ENCODE measurements around the gene STX1B. TPM values are rescaled to one million over a fixed set of nuclear protein-coding genes. Genes with fewer than 3 reads are reported as not detected.

Gene STX1B
- total RNA-seq, 1 experiment from 2014 or later, result 11.0 TPM

- Histone ChIP-seq H3K27ac (ENCODE audit: insufficient read length, low read depth, low read length) (no peak overlapping the region), H3K4me1 (ENCODE audit: insufficient read depth, low read length) (no peaks in the 10 kb centered on the region), H2BK20ac (ENCODE audit: low read depth, low read length, poor library complexity, severe bottlenecking) (no peak overlapping the region), H3K23me2 (ENCODE audit: insufficient read length, low read depth, low read length, poor library complexity, severe bottlenecking) (no peaks in the 10 kb centered on the region), H4K20me1 (ENCODE audit: control insufficient read depth, insufficient read depth, insufficient read length) (peaks cover 2% of the 10 kb centered on the region), H4K5ac (ENCODE audit: insufficient read length, low read depth, low read length) (no peak overlapping the region), H3K9me3 (ENCODE audit: control insufficient read depth, low read depth, low read length) (no peaks in the 10 kb centered on the region), H2BK12ac (ENCODE audit: insufficient read length, low read depth, low read length) (no peak overlapping the region), H3K56ac (ENCODE audit: insufficient read length, low read depth, low read length) (no peak overlapping the region), H2AFZ (ENCODE audit: low read length) (no peak overlapping the region), H3K9ac (ENCODE audit: extremely low read depth, insufficient read length, low read length) (no peak overlapping the region), H3K79me2 (ENCODE audit: insufficient read depth, low read length) (no peaks in the 10 kb centered on the region), H3K4me2 (ENCODE audit: insufficient read depth, insufficient read length, low read length) (no peak overlapping the region), H2BK120ac (ENCODE audit: low read depth, low read length, poor library complexity, severe bottlenecking) (no peak overlapping the region), H2BK15ac (ENCODE audit: low read depth, low read length) (no peak overlapping the region), H3K79me1 (ENCODE audit: insufficient read depth, low read depth, low read length, poor library complexity, severe bottlenecking) (no peaks in the 10 kb centered on the region), H4K8ac (replicated peaks; ENCODE audit: insufficient read length, low read depth, low read length) (no peak overlapping the region), H3T11ph (ENCODE audit: low read length) (no peak overlapping the region), H3K14ac (ENCODE audit: insufficient read depth, low read length) (no peak overlapping the region), H2AK5ac (ENCODE audit: insufficient read length, low read length) (no peak overlapping the region), H4K91ac (ENCODE audit: insufficient read length, low read depth, low read length) (no peak overlapping the region), H3K23ac (ENCODE audit: insufficient read length, low read depth, low read length) (no peak overlapping the region), H3K18ac (ENCODE audit: insufficient read length, low read depth, low read length) (no peak overlapping the region), H3K4ac (ENCODE audit: low read depth, low read length) (no peak overlapping the region), H3K27me3 (ENCODE audit: insufficient read depth, low read length) (no peaks in the 10 kb centered on the region), H2BK5ac (ENCODE audit: insufficient read length, low read length) (no peak overlapping the region)
- Mint-ChIP-seq H3K27me3 (ENCODE audit: low read depth) (no peaks in the 10 kb centered on the region; the same call in 1 of the 2 replicates), H3K9me3 (no peaks in the 10 kb centered on the region), H3K4me1 (no peaks in the 10 kb centered on the region), H3K27ac (no peak overlapping the region), H3K36me3 (ENCODE audit: insufficient read depth in 1 of 3, low read depth in 3 of 3) (peaks cover 59 to 91% (median 82%) of the 10 kb centered on the region in 3 experiments), H3K4me3 (no peak overlapping the region)
- TF ChIP-seq, protein P1, sequence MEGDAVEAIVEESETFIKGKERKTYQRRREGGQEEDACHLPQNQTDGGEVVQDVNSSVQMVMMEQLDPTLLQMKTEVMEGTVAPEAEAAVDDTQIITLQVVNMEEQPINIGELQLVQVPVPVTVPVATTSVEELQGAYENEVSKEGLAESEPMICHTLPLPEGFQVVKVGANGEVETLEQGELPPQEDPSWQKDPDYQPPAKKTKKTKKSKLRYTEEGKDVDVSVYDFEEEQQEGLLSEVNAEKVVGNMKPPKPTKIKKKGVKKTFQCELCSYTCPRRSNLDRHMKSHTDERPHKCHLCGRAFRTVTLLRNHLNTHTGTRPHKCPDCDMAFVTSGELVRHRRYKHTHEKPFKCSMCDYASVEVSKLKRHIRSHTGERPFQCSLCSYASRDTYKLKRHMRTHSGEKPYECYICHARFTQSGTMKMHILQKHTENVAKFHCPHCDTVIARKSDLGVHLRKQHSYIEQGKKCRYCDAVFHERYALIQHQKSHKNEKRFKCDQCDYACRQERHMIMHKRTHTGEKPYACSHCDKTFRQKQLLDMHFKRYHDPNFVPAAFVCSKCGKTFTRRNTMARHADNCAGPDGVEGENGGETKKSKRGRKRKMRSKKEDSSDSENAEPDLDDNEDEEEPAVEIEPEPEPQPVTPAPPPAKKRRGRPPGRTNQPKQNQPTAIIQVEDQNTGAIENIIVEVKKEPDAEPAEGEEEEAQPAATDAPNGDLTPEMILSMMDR (conservative IDR thresholded peaks at IDR 0.05), result no peak
- no peak for DNase-seq
- no CpG with 5 or more reads among the region's 14 CpGs for WGBS (ENCODE audit: extremely low coverage, insufficient read length, low lambda C conversion rate)
Observed at GRCh38 chr16:30971298-30971697, 39.1 kb downstream of the STX1B start.
